ENCODE results near the gene ADA.
"Not testable (repeated sequence)": the region's sequence is repeated elsewhere in the genome, so short reads cannot be mapped to it uniquely, and the experiment has no call there.

Gene ADA

DNA sequence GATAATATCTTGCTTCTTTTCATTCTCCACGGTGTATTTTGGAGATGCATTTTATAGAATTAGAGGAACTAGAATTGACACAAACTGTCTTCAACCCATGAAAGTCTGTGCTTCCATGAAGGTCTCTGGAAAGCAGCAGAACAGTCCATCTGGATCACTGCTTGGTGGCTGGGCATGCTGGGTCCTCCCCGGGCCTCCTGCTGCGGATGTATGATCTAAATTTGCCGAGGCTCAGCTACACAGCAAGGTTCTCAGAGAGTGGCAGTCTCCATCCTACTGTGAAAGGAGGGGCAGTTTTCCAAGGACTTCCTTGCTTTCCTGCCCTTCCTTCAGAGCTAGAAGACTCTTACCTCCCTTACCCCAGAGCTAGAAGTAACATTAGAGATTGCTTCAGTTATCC, 54.0 kb downstream of the ADA start:
- DNase-seq = no peak

DNA sequence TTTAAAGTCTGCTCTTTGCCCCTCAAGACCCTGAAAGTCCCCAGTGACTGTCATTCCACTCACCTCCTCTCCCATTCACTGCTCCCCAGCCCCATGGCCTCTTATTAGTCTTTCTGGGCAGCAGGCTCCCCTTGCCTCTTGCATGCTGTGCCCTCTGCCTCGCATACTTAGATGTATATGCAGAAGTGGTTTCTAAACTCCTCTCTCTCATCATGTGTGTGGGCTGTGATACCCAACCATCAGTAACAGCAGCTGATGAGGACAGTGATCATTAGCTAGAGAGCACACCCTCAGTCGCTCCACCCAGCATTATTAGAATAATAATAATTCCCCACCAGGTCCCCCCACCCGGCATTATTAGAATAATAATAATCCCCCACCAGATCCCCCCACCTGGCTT, 54.6 kb downstream of the ADA start:
- no peak for DNase-seq

DNA sequence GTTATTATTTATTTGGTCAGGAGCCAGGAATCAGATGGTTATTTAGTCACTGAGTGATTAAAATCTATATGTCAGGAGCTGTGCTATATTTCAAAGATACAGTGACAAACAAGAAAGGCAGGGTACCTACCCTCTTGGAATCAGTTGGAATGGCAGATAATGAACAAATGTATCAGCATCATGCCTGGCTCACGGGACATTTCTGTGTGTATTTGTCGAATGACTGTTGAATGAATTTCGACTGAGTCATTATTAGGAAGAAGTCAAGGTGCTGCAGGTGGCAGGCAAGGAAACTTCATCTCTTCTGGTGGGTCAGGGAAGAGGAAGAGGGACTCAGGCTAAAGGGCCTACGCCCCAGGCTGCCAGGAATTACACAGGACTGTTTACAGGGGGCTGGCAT, 55.5 kb downstream of the ADA start:
- no peak for DNase-seq

DNA sequence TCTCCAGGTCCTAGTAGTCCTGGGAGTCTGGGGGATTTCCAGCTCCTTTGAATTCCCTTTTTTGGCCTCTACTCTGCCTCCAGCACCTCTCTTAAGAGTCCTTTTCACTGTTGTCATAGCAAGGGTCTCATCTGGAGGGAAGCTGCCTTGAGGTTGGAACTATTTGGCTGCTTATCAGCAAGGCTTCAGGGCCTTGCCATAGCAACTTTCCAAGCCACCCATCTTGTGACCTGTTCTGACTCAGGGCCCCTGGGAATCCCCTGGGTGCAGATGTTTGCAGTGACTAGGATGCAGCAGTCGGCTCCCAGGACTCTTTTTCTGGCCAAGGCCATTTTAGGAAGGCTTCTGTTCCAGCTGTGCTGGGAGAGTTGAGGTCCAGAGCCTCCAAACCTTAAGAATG, 56.8 kb downstream of the ADA start:
- peak; percentile 54 for DNase-seq

DNA sequence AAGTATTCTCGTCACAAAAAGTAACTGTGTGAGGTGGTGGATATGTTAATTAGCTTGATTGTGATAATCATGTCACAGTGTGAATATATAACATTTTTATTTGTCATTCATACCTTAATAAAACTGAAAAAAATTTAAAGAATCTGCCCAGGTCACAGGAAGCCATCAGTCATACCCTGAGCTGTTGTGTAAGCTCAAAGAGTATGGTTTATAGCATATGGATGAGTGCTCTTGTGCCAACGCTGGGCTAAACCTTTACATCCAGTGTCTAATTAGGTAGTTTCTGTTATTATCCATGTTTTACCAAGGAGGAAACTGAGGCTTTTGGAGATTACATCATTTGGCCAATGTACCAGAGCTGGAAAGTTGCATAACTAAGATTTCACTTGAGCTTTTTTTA, 57.7 kb downstream of the ADA start:
- DNase-seq = no peak

DNA sequence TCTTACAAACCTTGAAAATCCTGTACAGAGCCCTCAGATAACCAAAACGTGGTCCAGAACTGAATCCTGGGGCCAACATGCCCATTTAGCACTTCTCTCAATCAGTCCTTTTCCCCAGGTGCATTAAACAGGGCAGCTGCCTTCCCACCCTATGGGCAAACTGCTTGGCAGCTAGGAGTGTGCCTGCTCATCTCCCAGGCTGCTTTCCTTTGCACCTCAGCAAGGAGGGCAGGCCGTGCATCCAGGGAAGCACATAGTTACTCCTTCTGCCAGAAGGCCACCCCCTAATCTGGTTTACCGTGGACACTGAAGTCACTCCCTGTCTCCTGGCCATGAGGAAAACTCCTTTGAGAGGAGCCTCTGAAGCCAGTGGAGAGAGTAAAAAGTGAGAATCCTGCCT, 59.1 kb downstream of the ADA start:
- DNase-seq = no peak

DNA sequence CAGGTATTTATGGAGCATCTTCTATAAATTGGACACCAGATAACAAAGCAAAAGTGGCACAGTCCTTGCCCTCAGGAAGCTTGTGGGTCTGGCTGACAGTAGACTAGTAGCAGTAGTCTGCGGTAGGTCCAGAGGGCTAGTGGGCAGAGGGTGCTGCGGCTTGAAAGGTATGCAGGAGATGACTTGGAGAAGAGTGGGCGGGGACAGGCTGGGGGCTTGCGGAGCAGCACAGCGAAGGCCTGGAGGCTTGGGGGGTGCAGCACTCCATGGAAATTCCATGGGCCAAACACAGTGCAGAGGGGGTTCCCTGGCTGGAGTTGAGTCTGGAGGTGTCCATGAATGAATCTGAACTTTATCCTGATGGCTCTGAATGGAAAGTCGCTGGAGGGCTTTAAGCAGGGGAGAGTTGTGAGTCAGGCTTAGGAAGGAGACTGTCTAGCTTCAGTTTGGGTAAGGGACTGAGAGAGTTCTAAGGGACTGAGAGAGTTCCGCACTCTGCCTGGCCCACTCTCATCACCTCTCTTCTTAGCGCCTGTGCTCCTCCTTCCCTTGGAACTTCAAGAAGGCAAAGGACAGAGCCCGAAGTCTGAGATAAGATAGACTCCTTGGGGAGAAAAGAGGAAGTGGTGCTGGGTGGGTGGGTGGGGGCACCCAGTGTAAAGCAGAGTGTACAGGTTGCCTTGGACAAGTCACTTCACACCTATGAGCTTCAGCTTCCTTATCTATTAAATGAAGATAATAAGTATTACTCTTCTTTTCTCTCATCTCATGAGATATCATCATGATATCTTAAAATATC, 60.3 kb downstream of the ADA start:
- DNase-seq = no peak

DNA sequence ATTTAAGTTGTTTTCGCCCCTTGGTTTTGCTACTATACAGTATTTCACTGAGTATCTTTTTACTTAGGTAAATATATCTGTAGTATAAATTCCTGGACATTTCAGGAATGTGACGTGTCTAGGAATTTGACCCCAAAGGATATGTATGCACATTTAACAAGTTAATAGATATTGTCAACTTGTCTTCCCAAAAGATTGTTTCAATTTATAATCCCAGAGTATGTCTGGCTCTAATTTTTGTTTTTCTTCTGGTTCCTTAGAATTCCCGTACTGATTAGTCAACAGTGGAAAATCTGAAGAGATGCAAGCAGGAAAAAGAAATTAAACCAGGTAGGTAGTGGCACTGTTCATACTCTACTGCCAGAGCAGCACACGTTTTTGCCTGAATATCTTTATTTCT, 62.0 kb downstream of the ADA start:
- peak; percentile 63 for DNase-seq

DNA sequence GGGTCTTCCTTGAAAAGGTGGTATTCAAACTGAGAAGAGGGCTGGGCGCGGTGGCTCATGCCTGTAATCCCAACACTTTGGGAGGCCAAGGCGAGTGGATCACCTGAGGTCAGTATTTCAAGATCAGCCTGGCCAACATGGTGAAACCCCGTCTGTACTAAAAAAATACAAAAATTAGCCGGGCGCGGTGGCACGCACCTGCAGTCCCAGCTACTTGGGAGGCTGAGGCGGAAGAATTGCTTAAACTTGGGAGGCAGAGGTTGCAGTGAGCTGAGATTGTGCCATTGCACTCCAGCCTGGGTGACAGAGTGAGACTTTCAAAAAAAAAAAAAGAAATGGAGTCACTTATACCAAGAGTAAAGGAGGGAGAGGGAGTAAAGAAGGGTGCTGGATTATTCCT, 63.2 kb downstream of the ADA start:
- not testable (repeated sequence) for DNase-seq

DNA sequence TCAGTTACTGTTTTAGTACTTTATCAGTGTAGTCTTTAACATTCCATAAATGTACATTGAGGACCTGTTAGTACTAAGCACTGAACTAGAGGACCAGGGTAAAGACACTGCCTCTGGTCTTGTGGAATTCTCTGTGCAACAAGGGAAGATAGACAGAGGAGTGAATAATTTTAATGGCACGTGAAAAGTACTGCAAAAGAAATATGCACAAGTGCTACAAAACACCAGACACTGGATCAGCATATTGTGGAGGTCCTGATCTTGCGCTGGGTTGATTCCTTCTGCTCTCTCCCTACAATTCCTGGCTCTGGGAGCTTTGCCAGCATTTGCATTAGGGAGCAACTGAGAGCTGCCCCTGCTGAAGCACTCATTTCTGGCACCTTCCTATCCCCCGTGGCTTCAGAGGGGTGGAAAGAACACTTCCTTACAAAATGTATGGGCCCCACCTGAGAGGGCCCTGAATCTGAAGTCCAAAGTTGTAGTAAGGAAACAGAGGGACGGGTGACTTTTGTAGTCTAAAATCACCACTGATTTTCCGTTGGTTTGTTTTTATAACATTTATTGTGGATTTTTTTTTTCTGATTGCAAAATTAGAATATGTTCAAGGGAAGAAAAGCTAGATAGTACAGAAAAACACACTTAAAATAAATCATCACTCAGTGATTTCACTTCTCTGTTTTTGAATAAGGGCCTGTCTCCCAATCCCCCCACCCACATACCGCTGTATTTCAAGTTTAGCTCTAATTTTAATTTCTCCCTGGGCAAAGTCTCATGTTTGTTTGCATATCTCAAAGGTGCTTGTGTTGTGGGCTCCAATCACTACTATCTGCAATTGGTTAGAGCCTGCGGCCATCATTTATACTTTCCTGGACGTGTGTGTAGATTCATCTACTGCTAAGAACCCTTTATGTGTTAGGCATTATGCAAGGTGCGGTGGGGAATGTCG, 64.2 kb downstream of the ADA start:
- peak; percentile 36 for DNase-seq

DNA sequence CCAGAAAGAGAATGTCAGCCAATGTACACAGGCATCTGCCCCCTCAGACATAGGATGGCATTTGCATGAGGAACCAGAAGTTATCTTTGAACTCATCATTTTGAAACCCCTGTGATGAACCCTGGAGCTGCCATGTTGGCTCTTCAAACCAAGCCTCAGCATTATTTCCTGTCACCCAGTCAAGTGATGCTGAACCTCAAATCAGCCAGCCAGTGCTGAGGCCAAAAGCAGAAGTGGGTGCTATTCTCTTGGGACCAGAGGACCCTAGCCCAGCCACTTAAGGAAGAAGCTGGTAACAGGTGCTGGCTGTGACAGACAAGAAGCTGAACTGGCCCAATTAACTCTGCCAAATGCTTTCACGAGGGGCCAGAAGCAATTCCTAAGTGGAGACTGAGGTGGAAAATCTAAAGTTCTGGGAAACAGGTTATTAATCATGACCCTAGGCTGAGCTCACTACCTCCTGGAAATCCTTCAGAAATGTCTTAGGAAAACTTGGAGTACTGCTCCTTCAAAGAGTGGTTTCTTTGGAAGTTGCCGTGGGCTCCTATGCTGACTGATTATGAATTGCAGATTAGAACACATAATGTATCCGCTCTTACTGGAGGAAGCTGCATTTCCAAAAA, 65.1 kb downstream of the ADA start:
- no peak for DNase-seq

DNA sequence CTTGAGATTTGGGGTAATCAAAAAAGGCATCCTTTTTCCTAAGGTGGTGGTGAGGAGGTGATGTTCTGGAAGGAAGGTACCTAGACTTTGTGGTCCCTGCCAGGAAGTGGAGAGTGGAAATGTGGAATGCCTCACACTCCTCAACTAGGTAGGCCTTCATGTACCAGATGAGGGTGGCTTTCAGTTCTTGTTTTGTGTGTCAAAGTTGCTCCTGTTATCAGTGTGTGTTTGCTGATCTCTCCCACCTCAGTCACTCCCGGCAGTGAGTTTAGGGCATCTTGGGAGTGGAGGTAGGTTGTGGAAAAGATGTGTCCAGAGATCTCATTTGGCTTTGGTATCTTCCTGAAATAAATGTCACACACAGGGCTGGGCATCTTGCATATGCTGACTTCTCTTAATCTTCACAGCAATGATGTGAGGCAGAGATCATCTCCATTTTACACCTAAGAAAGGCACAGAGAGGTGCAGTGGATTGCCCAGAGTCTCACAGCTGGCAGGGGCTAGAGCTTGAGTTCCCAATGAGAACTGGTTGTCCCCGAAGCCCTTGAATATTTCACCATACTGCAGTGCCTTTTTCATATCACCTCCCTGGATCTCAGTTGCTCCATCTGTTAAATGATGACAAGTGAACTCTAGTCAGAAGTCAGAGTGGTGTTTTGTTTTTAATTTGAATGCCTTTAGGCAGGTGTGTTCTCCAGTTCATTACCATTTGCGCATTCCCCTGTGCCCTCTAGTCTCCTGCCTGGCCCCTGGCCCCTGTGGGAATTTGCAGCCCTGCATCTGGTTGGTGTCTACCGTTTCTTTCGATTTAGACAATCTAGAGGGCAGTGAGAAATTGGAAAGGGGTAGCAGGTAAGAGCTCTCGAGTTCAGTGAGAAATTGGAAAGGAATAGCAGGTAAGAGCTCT, 66.2 kb downstream of the ADA start:
- DNase-seq = no peak

DNA sequence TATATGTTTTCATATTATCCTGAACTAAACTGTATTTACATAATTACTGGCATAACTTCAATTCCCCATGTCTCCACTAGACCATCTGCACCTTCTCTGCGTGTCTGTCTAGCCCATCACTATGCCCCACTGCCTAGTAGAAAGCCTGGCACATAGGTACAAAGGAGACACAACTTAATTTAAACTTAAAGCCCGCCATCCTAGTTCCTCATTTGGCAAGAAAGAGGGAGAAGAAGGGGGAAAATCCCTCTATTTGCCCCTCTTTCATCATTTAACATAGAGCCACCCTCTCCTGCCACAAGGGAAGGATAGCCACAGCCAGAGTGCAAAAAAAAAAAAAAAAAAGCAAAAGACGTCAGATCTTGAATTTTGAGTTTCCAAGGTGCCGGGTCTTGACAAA, 67.3 kb downstream of the ADA start:
- no peak for DNase-seq

DNA sequence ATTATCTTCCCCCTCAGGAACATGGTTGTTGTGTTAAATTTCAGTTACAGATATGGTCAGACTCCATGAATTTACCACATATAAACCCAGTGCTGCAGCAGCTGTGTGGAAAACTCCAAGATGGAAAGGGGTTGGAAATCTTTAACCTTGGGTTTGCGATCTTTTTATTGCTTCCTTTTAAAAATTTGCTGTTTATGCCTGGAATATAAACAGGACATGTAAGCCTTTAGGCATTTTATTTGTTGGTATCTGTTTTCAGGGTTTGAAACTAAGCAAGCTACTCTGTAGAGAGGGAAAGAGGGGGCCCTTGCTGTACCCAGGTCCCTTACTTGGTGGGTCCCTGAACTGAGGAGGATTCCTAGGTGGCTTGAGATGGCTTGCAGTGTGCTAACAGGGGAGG, 68.3 kb downstream of the ADA start:
- DNase-seq = no peak

DNA sequence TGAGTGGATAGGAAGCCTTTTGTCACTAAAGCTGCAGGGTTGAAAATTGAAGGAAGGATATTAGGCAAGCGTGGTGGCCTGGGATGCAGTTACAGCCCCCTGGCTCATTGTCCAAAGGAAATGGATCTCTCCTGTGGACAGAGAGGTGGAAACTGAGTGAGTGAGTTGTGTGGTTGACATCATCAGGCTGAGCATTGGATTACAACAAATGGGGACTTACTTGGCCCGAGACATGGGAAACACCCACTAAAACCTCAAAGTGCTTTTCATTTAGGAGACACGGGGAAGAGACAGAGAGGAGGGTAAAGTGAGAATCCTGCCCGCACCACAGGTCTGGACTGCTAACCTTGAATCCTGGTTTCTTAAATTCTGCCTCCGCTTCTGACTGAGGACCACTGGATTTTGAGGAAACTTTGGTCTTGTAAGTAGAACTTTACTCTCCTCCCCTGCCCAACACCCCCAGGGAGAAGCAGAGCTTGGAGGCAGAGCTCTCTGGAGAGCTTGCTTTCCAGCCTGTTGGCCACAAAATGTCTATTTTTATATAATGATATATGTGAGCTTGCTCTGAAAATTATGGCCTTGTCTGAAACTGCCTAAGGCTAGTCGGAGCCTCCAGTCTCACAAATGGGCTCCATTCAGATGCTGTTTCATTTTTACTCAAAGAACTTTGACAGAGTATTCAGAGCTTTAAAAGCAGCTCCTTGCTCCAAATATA, 69.0 kb downstream of the ADA start, which contains the start of gene PKIG:
Gene PKIG, plus strand, starts transcription at position 269 of the 715 bp plus-strand sequence. CDS start 31,978 bp downstream, outside the sequence.
- DNase-seq = peak; percentile 89

DNA sequence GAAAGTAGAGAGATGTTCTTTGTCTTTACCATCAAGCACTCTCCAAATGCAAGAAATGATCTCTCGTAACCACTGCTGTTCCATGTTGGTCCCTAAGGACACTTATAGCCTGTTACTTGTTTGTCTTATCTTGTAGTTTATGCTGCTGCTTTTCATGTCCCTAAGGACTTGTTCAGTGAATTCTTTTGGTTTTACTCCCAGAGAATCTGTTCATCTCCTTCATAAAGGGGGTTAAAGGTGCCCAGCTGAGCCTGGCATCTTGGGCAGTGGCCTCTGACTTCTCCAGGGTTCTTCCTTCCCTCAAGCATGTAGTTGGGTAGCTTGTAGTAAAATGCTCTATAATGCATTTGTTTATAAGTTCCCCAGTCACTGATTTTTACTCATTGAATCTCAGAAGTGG, 70.0 kb downstream of the ADA start:
- DNase-seq = no peak

DNA sequence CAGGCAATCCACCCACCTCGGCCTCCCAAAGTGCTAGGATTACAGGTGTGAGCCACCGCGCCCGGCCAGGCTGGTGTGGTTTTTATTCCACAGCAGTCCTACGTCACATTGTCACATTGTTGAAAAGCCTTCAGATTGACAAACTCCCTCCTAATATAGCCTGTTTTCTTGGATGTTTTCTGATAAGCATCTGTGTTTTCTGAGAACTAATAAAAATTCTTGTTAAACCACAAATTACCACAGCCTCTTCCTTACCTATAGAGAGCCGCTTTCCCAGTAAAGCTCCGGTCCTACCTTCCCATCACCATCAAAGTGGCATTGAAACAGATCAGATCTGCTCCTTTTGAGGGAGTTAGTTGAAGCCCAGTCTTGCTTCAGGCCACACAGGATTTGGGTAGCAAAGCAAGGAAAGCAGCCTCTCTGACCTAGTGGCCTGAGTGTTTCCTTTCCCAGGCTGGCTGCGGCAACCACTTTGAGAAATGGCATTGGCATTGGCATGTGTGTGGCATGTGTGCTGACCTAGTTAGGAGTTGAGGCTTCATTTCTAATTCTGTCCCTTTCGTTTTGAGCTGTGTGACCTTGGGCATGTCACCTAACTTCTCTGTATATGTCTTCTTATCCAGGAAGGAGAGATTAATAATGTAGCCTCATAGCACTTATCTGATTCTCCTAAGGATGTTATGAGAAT, 70.8 kb downstream of the ADA start:
- DNase-seq = no peak

DNA sequence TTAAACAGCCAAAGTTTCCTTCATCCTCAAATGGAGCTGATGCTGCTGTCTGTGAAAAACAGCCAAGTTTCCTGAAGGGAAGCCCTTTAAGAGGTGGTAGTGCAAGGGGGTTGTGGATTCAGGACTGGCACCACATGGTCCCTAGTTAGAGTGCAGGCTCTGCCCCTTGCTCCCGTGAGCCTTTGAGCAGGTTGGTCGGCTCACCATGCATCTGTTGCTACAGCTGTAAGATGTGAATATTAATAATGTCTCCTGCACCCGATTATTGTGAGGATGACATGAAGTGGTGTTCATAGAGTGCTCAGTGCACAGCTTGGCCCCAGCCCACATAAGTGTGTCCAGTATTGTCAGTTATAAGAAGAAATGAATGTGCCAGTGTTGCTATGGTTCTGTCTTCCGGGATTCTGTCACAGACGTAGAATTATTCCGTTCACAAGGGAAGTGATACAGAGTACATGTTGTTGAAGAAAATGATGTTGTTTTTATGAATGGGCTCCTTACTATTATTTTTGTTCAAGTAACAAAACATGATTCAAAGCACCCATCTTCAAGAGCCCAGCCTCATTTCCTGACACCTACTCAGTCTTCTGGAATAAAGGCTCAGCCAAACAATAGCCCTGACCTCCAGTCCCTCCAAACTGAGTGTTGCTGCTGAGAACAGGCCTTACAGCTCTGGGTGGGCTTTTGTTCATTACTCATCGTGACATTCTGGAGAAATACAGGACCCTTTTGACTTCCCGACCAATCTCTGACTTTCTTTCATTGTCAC, 72.0 kb downstream of the ADA start:
- peak; percentile 31 for DNase-seq

DNA sequence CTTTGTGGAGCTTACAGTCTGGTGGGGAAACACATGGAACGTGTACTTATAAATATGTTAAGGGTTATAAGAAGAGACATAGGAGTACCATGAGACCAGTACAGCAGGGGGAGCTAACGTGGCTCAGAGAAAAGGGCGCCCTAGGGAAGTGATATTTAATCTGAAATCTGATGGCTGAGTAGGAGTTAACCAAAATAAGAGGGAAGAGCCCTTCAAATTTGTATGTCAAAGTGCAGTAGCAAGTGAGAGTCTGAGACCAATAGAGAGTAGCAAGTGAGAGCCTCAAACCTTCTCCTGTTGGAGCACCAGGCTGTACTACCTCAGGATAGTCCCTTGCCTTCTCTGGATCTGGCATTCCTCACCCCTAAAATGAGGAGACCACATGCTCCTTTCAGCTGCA, 75.2 kb downstream of the ADA start:
- DNase-seq = peak; percentile 81

DNA sequence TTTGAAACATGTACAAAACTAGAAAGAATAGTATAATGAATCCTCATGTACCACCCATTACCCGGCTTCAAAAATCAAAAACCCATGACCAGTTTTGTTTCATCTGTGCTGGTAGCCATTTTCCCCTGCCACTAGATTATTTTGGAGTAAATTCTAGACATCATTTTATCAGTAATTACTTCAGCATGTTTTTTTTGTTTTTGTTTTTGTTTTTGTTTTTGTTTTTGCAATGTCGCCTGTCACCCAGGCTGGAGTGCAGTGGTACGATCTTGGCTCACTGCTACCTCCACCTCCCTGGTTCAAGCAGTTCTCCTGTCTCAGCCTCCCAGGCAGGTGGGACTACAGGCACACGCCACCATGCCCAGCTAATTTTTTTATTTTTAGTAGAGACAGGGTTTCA, 77.1 kb downstream of the ADA start:
- DNase-seq = no peak

All from fibroblast of skin of right biceps (primary cell).